HK-2 (cell line): ENCODE results near the gene MLLT10.
"Not testable (repeated sequence)": the region's sequence is repeated elsewhere in the genome, so short reads cannot be mapped to it uniquely, and the experiment has no call there.

Experiments
- DNase-seq: peaks from one replicate; pipeline ENCODE4 v3.0.0-alpha.2; 2018; ENCODE audit not compliant: unreplicated experiment

Gene MLLT10

DNA sequence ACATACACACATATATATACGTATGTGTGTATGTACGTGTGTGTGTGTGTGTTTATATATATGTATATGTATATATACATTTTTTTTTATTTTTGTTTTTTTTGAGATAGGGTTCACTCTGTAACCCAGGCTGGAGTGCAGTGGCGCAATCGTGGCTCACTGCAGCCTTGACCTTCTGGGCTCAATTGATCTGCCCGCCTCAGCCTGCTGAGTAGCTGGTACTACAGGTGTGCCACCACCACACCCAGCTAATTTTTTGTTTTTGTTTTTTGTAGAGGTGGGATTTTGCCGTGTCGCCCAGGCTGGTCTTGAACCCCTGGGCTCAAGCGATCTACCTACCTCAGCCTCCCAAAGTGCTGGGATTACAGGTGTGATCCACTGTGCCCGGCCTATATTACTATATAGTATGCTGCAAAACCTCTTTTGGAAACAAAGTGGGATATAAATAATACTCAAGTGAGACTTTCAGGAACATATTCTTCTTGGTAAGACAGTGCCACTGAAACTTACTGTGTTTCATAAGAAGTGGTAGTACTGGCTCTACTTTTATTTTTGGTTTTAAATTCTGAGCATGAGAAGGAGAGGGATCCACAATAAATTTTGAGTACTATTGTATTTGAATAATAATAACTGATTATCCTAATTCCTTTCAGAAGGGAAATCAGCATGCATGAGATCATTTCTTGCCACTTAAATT is 51.0 kb downstream of the MLLT10 start:
- DNase-seq: no peak

DNA sequence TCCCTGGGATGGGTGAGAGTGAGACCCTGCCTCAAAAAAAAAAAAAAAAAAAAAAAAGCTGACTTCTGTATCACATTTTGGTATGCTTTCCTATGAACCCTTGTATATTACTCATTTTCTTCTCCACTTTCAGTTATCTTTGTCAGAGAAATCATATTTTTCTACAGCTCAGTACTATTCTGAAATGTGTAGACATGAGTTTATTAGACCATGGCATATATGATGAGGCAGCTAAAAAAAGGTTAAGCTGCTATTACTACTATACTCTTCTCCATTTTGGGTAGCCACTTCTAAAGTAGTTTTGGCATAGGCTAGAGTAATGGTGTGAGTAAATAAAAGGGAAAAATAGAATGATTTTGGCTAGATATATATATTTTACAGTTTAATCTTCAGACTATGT is 53.4 kb downstream of the MLLT10 start:
- no peak for DNase-seq

DNA sequence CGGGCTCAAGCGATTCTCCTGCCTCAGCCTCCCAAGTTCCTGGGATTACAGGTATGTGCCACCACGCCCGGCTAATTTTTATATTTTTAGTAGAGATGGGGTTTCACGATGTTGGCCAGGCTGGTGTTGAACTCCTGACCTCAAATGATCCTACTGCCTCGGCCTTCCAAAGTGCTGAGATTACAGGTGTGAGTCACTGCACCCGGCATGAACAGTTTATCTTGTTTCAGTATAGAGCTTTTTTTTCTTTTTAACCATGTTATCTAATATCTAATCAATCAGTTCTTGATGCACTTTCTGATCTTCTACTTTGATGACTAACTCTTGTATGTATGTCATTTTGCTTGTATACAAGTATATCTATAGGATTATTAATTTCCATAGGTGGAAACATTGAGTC is 54.1 kb downstream of the MLLT10 start:
- DNase-seq: not testable (repeated sequence)

DNA sequence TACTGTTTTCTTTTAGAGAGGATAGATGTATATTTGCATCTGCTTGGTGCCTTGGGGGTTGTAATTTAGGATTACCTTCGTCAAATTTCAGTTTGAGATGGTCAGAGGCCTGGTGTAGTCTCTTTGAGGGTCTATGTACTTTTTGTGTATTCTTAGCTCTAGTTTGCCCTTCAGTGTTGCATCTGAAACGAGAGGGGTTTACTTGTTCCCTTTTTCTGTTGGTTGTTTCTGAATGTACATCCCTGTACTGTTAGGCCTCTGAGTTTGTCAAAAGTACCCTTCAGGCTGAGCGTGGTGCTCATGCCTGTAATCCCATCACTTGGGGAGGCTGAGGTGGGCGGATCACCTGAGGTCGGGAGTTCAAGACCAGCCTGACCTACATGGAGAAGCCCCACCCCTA is 60.0 kb downstream of the MLLT10 start:
- DNase-seq: no peak

DNA sequence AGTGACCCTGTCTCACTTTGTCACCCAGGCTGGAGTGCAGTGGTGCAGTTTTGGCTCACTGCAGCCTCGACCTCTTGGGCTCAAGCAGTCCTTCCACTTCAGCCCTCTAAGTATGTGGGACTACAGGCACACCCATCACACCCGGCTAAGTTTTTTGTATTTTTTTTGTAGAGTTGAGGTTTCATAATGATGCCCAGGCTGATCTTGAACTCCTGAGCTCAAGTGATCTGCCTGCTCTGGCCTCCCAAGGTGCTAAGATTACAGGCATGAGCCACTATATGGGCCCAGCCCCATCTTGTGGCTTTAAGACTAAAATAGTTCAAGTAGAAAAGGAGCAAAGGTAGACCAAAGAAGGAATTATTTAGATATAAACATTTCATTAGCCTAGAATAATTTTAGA is 65.5 kb downstream of the MLLT10 start:
- DNase-seq: no peak

DNA sequence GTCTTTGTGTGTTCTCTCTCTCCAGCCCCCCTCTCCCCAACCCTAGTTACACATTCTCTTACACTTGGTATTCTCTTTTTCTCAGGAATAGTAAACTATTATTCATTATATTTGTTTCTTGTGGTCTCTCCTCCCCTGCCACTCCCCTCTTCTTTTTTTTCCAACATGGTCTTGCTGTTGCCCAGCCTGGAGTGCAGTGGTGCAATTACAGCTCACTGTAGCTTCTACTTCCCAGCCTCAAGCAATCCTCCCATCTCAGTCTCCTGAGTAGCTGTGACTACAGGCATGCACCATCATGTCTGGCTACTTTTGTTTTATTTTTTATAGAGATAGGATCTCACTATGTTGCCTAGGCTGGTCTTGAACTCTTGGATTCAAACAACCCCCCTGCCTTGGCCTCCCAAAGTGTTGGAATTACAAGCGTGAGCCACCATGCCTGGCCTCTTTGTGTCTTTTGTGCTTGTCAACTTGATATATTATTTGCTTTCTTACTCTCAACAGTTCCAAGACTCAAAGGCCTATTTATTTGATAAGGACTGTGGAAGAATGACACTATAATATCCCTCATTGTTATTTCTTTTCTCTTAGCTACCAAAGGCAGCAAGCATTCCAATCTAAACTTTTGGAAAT is 66.9 kb downstream of the MLLT10 start:
- no peak for DNase-seq

DNA sequence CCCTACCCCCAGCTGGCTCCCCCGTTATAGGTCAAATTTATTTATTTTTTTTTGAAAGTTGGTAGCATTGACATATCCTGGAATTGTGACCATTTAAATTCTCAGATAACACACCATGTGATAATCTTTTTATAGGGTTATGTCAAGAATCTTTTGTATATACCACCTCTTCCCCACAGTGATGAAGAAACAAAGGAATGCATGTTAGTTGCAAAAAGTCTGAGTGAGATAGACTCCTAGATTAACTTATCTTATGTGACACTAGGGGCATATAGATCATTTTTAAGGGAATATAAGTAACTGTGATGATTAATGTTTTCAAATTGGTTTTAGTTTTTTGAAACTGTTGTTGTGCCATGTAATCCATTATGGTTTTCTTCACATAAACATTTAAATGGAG is 68.3 kb downstream of the MLLT10 start:
- no peak for DNase-seq

DNA sequence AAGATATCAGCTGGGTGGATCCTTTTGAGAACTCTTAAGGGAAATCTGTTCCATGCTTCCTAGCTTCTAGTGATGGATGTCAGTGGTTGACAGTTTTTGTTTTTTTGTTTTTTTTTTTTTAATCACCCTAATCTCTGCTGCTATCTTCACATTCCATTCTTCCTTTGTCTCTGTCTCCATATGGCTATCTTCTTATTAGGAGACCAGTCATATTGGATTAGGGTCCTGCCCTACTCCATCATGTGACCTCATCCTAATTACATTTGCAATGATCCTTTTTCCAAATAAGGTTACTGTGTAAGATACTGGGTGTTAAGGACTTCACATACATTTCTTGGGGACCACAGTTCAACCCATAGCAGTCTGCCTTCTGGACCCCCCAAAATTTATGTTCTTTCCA is 69.7 kb downstream of the MLLT10 start:
- DNase-seq: no peak

DNA sequence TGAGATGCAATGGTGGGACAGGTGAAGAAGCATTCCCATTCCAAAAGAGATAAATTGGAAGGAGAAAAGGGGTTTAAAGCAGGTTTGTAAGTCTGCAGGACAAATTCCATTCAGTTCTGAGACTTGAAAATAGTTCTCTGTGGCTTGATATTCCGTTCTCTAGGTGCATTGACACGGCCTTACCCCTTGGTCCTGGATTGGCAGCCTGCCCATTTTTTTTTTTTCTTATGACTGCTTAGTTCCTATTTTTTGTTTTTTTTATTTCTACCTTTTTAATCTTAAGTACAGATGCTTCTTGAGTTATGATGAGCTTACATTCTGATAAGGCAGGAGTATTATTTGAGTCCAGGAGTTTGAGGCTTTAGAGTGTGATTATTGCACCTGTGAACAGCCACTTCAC is 70.6 kb downstream of the MLLT10 start:
- DNase-seq: no peak

DNA sequence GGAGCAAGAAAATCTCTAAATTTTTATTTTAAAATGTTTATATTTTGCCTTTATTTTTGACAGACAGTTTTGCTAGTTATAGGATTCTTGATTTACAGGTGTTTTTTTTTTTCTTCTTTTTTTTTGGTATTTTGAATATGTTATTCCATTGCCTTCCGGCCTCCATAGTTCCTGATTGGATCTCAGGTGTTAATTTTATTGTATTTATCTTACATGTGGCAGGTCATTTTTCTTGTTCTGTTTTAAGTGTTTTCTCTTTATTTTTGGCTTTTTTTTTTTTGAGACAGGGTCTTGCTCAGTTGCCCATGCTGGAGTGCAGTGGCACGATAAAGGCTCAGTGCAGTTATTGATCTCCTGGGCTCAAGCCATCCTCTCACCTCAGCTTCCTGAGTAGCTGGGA is 73.9 kb downstream of the MLLT10 start:
- no peak for DNase-seq

DNA sequence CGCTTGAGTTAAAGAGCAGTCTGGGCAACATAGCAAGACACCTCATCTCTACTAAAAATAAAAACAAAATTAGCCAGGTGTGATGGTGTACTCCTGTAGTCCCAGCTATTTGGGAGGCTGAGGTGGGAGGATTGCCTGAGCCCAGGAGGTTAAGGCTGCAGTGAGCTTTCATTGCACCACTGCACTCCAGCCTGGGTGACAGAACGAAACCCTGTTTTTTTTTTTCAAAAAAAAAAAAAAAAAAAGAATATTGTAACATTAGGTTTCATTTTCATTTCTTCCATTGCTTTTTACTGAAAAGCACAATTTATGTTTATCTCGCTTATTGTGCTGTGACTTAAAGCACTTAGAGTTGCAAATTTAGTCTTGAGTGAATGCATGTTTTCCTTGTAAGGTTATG is 80.0 kb downstream of the MLLT10 start:
- DNase-seq: no peak

DNA sequence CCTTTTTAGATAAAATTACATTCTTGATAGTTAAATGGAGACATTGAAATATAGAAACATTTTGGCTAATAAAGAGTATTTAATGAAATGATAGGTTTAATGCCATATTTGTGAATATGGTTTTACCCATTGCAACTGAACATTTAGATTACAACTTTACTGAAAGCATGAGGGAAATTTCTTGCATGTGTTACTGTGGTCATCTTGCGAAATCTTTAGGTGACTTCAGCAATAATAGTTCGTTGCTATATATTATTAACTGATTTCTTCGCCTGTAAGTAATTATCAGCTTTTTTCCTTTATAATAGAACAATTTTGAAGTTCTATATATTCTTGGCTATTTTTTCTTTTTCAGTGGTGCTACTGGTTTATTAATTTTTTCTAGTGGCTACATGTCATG is 83.2 kb downstream of the MLLT10 start:
- DNase-seq: no peak

DNA sequence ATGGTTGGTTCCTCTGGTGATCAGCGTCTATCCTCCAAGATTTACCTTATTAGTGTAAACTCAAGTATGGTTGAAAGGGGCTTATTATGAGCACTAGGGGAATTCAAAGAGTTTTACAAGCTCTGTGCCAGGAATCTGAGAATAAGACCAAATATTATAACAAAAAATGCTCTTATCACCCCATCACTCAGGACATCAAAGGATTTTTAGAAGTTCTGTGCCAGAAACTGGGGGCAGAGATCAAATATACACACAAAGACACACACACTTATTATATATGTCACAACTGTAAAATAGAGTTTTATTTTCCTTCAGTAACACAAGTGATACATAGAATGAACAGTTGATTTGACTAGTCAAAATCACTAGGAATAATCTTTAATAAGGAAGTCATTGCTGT is 89.3 kb downstream of the MLLT10 start:
- no peak for DNase-seq

DNA sequence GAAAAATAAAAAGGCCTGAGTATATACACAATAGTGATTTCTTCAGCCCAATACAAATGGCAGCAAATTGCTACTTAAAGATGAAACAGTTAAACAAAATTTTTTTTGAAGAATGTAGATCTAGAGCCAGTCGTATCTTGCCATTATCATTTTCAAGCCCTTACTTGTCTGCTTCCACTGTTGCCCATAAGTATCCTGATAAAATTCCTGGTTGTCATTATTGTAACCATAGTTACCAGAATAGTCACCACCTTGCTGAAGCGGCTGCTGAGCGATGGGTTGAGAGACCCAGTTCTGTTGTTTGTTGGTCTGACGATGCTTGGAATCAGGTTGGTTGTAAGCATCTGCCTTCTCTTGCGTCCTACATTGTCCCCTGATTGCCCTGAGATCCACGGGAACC is 90.4 kb downstream of the MLLT10 start:
- not testable (repeated sequence) for DNase-seq

DNA sequence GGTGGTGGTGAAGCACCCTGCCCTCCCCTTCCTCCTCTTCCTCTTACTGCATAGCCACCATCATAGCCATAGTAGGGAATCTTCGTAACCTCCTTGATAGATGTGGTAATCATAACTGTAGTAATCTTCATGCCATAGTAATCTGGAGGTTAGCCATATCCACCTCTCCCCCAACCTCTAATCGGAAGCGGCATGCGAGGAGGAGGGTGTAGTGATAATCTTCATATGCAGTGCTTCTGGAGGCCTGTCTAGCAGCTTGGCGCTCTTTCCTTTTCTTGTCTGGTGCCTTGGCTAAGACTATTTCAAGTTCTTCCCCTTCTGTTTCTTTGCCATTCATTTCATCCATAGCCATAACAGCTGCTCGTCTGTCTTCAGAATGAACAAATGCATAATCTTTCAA is 90.9 kb downstream of the MLLT10 start:
- DNase-seq: no peak

DNA sequence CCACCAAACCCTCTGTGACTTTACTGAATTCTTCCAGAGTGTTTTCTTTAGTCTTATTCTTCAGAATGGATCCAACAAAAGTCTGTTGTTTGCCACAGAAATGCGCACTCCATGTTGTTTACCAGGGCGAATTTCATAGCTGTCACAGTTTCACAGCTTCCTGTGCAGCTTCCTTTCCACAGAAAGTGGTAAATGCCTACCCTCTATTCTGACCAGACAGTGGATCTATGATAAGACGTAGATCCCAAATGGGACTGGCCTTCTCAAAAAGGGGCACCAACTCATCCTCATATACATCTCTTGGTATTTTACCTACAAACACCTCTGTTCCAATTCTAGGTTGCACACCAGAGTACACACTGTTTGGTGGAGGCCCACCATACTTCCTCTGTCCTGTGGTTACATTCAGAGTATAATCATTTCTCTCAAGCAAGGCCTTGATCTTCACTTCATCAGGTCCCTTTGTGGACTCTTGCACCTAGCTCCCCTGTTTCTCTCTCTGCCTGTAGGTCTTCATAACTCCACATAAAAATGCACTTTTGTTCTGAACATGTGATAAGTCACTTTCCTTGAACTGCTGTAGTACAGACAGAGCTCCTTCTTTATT is 91.7 kb downstream of the MLLT10 start:
- no peak for DNase-seq

DNA sequence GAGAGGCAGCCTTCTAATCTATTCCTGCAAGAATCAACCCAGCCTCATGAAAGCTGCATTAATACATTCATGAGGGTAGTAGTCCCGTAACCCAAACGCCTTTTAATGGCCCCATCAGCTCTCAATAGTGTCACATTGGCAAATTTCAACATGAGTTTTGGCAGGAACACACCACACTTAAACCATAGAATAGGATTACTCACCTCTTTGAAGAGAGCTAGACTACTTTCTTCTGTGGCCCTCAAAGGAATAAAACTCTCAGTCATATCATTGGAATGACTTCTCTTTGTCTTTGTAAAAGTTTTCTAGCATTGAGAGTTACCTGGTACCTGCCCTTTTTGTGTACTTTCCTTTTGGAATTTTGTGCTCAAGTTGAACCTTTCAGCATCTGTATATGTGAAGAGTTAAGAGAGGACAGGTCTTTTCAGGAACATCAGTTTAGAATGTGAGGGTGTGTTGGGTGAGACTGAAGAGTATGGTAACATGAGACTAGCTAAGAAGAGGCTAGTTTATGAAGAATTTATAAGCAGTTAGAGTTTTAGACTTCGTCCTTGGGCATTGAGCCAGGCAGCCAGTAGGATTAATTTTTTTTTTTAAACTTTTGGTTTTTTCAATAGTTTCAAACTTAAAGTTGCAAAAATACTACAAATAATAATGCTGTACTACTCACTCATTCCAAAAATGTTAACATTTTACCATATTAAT is 92.6 kb downstream of the MLLT10 start:
- no peak for DNase-seq

DNA sequence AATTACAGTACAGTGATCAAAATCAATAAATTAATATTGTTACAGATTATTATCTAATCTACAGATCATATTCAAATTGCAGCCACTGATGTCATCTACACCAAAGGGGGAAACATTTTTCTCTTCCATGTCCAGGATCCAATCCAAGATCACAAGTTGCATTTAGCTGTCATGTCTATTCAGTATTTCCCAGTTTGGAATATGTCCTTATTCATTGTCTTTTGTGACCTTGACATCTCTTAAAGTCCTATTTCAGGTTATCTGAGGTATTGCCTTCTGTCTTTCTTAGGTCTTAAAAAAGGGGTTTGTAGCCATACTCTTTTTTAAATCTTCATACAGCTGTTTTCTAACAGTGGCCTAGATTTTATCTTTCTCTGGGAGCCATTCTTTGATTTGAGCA is 93.3 kb downstream of the MLLT10 start:
- DNase-seq: no peak

DNA sequence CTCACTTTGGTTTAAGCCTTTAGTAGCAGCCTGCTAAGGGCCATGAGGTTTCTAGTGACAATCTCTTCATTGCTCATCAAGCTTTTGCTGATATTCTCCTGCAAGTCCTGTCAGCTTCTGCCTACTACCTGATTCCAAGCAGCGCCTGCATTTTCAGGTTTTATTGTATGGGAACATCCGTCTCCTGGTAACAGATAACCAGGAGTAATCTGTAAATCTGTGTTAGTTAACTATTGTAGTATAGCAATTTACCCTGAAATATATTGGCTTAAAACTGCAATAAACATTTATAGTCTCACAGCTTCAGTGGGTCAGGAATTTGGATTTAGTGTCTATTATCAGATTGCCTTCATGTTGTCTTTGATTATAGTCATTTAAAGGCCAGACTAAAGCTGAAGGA is 94.0 kb downstream of the MLLT10 start:
- DNase-seq: no peak

DNA sequence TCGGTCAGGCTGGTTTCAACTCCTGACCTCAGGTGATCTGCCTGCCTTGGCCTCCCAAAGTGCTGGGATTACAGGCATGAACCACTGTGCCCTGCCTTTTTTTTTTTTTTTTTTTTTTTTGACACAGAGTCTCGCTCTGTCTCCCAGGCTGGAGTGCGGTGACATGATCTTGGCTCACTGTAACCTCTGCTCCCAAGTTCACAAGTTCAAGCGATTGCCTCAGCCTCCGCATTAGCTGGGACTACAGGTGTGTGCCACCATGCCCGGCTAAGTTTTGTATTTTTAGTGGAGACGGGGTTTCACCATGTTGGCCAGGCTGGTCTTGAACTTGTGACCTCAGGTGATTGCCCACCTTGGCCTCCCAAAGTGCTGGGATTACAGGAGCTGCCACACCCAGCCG is 94.6 kb downstream of the MLLT10 start:
- DNase-seq: not testable (repeated sequence)

DNA sequence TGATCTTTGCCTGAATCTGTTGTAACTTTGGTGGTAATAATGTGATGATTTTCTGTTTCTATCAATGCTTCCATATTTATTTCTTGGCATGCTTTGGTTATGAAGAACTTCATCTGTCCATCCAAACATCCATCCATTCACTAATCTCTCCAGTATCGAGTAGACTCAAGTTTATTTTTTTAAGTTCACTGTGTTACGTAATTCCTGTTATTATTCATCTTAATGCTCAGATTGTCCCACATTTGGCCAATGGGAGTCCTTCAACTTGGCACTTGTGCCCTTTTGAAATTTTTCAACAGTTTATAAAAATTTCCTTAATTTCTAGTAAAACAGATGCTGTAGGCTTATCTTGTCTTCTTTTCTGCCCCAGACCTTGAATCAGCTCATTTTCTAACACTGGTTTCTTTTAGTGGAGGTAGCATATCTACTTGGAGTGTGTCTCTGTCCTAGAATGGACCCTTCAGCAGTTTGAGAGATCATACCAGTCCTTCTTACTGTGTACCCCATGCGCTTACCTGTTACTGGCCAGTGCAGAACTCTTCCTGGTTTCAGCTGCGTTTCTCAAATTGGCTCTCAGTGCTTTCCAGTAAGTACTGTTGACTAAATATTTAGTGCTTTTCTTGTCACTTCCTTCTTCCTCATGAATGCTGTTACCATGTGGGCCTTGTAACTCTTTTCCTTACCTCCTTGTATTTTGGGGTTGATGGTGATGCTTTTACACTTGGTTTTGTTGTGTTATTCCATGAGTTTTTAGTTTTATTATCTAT is 100.8 kb downstream of the MLLT10 start:
- no peak for DNase-seq

DNA sequence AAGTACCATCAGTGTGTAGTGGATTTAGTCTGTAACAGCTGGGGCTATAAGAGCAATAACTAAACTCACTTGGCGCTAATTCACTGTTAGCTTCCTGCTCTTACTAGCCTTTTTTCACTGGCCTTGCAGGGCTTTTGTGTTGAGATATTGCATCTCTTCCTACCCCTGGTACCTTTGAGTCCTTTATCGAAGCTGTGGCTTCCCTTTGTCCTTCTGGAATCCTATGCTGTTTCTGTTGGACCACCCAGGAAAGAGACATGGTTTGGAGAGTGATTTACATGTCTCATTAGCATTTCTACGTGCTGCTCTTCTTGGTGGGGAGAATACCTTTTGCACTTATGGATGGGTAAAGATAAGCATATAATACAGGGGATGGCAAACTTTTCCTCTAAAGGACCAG is 103.8 kb downstream of the MLLT10 start:
- no peak for DNase-seq
